MCF 10A (cell line): ENCODE results near the gene LAMB3. TPM values are rescaled to one million over a fixed set of nuclear protein-coding genes. Genes with fewer than 3 reads are reported as not detected.

Source experiments
- BruUV-seq: library from RNA; stranded (reverse); fragments of 400-500 nt; replicated peaks from 2 replicates; lab custom pipeline; 2021; lab: Mats Ljungman, UMichigan
- CTCF ChIA-PET: fragments of 300-600 bp; sonication (Branson Sonifier 250); formaldehyde crosslinking; extraction: SDS; loops from one replicate; lab custom pipeline; 2021; ENCODE audit warnings: antibody characterized with exemption, inconsistent platforms; lab: Yijun Ruan, JAX
- POLR2A ChIA-PET: fragments of 300-600, 350-650 bp; sonication (Branson Sonifier 250); formaldehyde crosslinking; extraction: SDS; loops from one replicate; lab custom pipeline; 2020; ENCODE audit warnings: antibody characterized with exemption, inconsistent platforms; lab: Yijun Ruan, JAX
- DNase-seq: peaks from one replicate; pipeline ENCODE4 v3.0.0-alpha.2; 2018; ENCODE audit not compliant: unreplicated experiment
- H3K27ac Mint-ChIP-seq: one replicate; pipeline ENCODE4 v1.8.0; 2022; ENCODE audit warnings: mild to moderate bottlenecking, low read depth, mixed read lengths; ENCODE audit not compliant: unreplicated experiment
- H3K27me3 Mint-ChIP-seq: one replicate; pipeline ENCODE4 v1.8.0; 2022; ENCODE audit warnings: mixed read lengths; ENCODE audit not compliant: insufficient read depth, unreplicated experiment
- H3K36me3 Mint-ChIP-seq: one replicate; pipeline ENCODE4 v1.8.0; 2022; ENCODE audit warnings: mild to moderate bottlenecking, moderate library complexity, mixed read lengths; ENCODE audit not compliant: insufficient read depth, unreplicated experiment
- H3K4me1 Mint-ChIP-seq: one replicate; pipeline ENCODE4 v1.8.0; 2022; ENCODE audit warnings: mixed read lengths; ENCODE audit not compliant: insufficient read depth, unreplicated experiment
- H3K4me3 Mint-ChIP-seq: one replicate; pipeline ENCODE4 v1.8.0; 2022; ENCODE audit warnings: mild to moderate bottlenecking, moderate library complexity, mixed read lengths; ENCODE audit not compliant: unreplicated experiment
- H3K9me3 Mint-ChIP-seq: one replicate; pipeline ENCODE4 v1.8.0; 2022; ENCODE audit warnings: mixed read lengths; ENCODE audit not compliant: unreplicated experiment
- intact Hi-C: fragments of 100-400 bp; cut with micrococcal nuclease; formaldehyde crosslinking; loops from 2 replicates; pipeline ENCODE4 v1.14.1; 2022
- total RNA-seq: library from RNA; stranded (reverse); gene quantifications from 2 replicates; pipeline ENCODE4 v1.2.3, GENCODE V29; 2022
- TF ChIP-seq, protein P1 (sequence below): fragments of 200-600 bp; IDR thresholded peaks from one replicate; pipeline ENCODE4 v1.8.0; 2022; ENCODE audit warnings: antibody characterized with exemption, mild to moderate bottlenecking; ENCODE audit not compliant: unreplicated experiment

LAMB3 gene
- total RNA-seq, 1 experiment from 2014 or later, result 1,572 TPM

DNA sequence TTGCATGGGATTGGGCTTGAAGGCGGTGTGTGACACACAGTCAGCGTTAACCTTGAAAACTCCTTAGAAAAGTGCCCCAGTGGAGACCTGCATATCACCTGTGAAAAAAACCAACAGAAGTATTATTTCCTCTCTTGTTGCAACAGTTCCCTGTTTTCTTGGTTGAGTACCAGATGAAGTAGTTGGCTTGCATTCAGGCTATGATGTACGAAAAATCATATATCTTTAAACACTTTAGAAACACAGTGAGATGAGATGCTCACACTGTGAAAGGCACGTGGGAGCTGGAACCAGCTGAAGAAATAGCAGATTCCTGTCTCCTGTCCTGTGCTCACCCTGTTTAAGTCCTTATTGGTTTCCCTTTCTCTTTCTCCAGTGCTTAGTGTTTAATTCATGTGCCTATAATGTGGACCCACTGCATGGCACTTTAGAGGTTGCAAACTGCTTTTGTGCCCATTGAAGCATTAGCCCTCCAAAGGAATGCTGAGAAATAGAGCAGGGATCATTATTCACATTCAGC lies 65.9 kb downstream of the LAMB3 start:
- H3K27ac Mint-ChIP-seq, result no peak overlapping the region
- DNase-seq, result no peak
- peaks cover 10% of the 10 kb centered on the region for H3K4me1 Mint-ChIP-seq
- TF ChIP-seq, protein P1, sequence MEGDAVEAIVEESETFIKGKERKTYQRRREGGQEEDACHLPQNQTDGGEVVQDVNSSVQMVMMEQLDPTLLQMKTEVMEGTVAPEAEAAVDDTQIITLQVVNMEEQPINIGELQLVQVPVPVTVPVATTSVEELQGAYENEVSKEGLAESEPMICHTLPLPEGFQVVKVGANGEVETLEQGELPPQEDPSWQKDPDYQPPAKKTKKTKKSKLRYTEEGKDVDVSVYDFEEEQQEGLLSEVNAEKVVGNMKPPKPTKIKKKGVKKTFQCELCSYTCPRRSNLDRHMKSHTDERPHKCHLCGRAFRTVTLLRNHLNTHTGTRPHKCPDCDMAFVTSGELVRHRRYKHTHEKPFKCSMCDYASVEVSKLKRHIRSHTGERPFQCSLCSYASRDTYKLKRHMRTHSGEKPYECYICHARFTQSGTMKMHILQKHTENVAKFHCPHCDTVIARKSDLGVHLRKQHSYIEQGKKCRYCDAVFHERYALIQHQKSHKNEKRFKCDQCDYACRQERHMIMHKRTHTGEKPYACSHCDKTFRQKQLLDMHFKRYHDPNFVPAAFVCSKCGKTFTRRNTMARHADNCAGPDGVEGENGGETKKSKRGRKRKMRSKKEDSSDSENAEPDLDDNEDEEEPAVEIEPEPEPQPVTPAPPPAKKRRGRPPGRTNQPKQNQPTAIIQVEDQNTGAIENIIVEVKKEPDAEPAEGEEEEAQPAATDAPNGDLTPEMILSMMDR, result no peak
- H3K9me3 Mint-ChIP-seq, result no peaks in the 10 kb centered on the region
- H3K27me3 Mint-ChIP-seq, result no peaks in the 10 kb centered on the region
- ChIA-PET POLR2A (interaction anchor here (0.7 to 1.3 kb wide), 3 partner anchors 16 to 1254 kb away, joined by 3 to 4 read pairs (median 3); no protein-coding TSS in a partner anchor), CTCF (interaction anchor here (1.0 to 19.8 kb wide), 4 partner anchors 15 to 169 kb away, joined by 3 to 394 read pairs (median 114); partner anchors contain the start of gene TRAF3IP3)
- no peaks in the 10 kb centered on the region for H3K36me3 Mint-ChIP-seq
- no TSS peak for BruUV-seq
- H3K4me3 Mint-ChIP-seq, result no peak overlapping the region
- intact Hi-C loops, result no loop called here

DNA sequence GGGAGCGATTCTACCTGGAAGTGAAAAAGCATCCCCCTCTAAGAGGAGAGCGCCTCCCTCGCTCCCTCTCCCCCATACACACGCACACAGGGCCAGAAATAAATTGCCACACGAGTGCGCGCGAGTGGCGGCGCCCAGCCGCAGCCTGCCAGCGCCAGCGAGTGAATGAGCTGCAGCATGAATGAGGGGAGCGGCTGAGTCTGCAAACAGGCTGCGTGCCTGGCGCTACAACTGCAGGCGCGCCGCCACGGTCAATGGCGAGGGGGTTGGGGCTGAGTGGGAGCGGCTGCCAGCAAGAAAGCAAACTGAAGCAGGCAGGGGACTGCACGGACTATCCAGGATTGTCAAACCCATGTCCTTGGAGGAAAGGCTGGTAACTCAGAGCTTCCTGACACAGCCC lies 66.6 kb downstream of the LAMB3 start:
- no TSS peak for BruUV-seq
- Mint-ChIP-seq H3K27ac (no peak overlapping the region), H3K27me3 (no peaks in the 10 kb centered on the region), H3K9me3 (no peaks in the 10 kb centered on the region), H3K4me3 (no peak overlapping the region), H3K4me1 (peaks cover 10% of the 10 kb centered on the region), H3K36me3 (no peaks in the 10 kb centered on the region)
- intact Hi-C loops, result no loop called here
- no peak for DNase-seq
- ChIA-PET CTCF (interaction anchor here (0.6 to 19.8 kb wide), 5 partner anchors 15 to 170 kb away, joined by 3 to 394 read pairs (median 36); partner anchors contain the start of gene TRAF3IP3), POLR2A (interaction anchor here (1.3 kb wide), 1 partner anchor 17 kb away, joined by 4 read pairs; no protein-coding TSS in a partner anchor)
- TF ChIP-seq, protein P1, result no peak

DNA sequence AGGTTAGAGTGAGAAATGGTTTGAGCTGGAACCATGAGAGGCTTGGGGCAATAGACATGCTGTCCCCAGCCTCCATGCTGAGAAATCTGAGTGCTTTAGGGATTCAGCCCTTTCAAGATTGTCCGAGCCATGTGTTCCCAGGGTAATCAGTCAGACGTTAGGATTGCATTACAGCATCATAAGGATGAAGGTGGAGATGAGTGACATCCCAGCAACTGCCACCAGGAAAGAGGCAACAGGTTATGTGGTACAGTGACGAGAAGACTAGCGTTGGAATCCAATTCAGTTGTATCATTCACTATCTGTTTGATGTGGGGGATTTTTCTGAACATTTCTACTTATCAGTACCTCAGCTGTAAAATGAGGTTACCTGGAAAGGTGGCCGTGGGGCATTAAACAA lies 67.0 kb downstream of the LAMB3 start:
- POLR2A ChIA-PET, result interaction anchor here (0.7 to 1.3 kb wide), 2 partner anchors 17 to 1620 kb away, joined by 4 read pairs; no protein-coding TSS in a partner anchor
- TF ChIP-seq, protein P1, result no peak
- no peaks in the 10 kb centered on the region for H3K27me3 Mint-ChIP-seq
- CTCF ChIA-PET, result interaction anchor here (0.6 to 19.8 kb wide), 8 partner anchors 15 to 170 kb away, joined by 3 to 394 read pairs (median 20); partner anchors contain the start of gene TRAF3IP3
- peaks cover 10% of the 10 kb centered on the region for H3K4me1 Mint-ChIP-seq
- no peaks in the 10 kb centered on the region for H3K9me3 Mint-ChIP-seq
- BruUV-seq, result no TSS peak
- no peak overlapping the region for H3K4me3 Mint-ChIP-seq
- intact Hi-C loops, result no loop called here
- DNase-seq, result no peak
- H3K27ac Mint-ChIP-seq, result no peak overlapping the region
- no peaks in the 10 kb centered on the region for H3K36me3 Mint-ChIP-seq

DNA sequence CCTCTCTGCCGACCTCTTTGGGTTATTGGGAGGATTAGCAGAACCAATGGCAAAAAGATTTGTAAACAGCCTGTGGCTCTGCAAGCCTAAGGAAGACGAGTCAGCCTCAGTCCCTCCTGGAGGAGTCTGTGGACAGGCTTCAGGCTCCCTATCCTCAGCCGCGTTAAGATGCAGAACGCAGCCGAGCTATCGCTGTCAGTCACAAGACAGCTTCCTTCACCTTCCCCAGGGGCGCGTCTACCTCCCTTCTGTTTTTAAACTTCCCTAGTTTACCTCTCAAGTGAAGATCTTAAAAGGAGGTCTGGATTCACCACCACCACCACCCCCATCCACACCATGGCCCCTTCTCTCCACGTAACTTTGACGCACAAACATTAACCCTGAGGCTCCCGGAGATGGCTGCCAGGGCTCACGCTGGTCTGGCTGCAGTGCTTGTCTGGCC lies 68.0 kb downstream of the LAMB3 start:
- POLR2A ChIA-PET, result interaction anchor here (0.6 to 1.2 kb wide), 4 partner anchors 15 to 1619 kb away, joined by 4 read pairs; no protein-coding TSS in a partner anchor
- TF ChIP-seq, protein P1, result no peak
- intact Hi-C loops, result no loop called here
- H3K4me1 Mint-ChIP-seq, result peaks cover 10% of the 10 kb centered on the region
- H3K4me3 Mint-ChIP-seq, result no peak overlapping the region
- no peak for DNase-seq
- CTCF ChIA-PET, result interaction anchor here (0.7 to 19.8 kb wide), 10 partner anchors 9 to 182 kb away, joined by 3 to 394 read pairs (median 8); no protein-coding TSS in a partner anchor
- no peak overlapping the region for H3K27ac Mint-ChIP-seq
- no TSS peak for BruUV-seq
- no peaks in the 10 kb centered on the region for H3K36me3 Mint-ChIP-seq
- no peaks in the 10 kb centered on the region for H3K27me3 Mint-ChIP-seq
- no peaks in the 10 kb centered on the region for H3K9me3 Mint-ChIP-seq
